Loucy (cell line): ENCODE results near the gene ZCCHC3.

ENCODE experiments used
- CTCF ChIP-seq: fragments of 200-600 bp; sonication (generic); conservative IDR thresholded peaks from 2 replicates; pipeline ENCODE4 v1.5.1; 2014; ENCODE audit warnings: mild to moderate bottlenecking, antibody characterized with exemption, low read length
- EZH2phosphoT487 ChIP-seq: fragments of 200-600 bp; IDR thresholded peaks from 2 replicates; pipeline ENCODE4 v1.6.1; 2018; ENCODE audit warnings: antibody characterized with exemption, mild to moderate bottlenecking, moderate library complexity, borderline replicate concordance

GRCh38 chr20:316316-317068, 19.1 kb downstream of the ZCCHC3 start:
- TF ChIP-seq CTCF (no peak), EZH2phosphoT487 (no peak)
